ENCODE results near the gene NEFH.

The NEFH gene

GRCh38 chr22:29503811-29504372 is 23.9 kb downstream of the NEFH start:
- DNase-seq = peak in 1 of 2 experiments; percentile 29

- no peak for DNase-seq
These were observed 29.3 kb downstream of the NEFH start for GRCh38 chr22:29509298-29509697.

DNA sequence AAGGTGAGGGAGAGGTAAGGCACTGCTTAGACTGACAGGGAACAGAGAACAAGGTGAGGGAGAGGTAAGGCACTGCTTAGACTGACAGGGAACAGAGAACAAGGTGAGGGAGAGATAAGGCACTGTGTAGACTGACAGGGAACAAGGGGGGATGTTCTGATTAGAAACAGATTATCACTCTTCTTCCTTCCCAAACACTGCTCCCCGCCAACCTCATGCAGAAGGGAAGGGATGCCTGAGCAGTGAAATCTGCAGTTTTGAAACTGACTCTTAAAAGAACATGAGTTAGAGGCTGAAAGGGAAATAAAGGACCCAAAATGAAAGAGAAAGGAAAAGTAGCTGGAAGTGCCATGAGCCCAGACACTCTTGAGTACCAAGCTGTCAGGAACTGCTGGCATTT is 29.8 kb downstream of the NEFH start:
- DNase-seq = no peak

GRCh38 chr22:29510542-29510941 is 30.5 kb downstream of the NEFH start:
- no peak for DNase-seq

- no peak for DNase-seq
These were observed 31.3 kb downstream of the NEFH start for GRCh38 chr22:29511126-29511862.

GRCh38 chr22:29512031-29512430 is 32.0 kb downstream of the NEFH start:
- DNase-seq = no peak

DNA sequence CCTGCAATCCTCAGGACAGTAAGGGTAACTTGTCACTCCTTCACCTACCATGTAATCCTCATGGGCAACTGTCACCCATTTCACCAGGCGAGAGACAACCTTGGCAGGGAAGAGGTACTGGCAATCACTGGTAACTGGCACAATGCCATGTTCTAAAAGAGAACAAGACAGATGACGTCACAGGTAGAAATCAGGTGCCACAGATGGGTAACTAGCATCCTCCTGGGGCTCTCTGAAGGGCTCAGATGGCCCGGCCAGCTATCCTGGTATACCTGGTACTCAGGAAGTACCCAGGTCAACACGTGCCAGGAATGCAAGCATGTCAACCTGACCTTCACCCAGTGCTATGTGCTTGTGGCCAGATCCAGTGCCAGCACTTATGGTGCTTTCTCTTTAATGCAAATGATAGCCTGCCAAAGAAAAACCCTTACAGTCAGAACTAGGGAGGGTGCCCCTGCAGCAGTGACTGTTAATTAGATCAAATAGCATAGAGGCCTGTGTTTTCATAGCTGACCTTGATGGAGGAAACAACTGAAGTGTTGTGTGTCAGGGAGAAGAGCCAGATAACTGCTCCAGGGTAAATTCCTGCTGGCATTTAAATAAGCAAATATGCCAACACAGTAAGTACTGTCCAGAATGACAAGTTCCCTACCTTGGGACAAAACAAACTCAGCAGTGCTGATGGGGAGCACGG is 37.3 kb downstream of the NEFH start:
- no peak for DNase-seq

GRCh38 chr22:29518427-29518826 is 38.4 kb downstream of the NEFH start:
- DNase-seq = no peak

GRCh38 chr22:29519996-29520395 is 40.0 kb downstream of the NEFH start:
- DNase-seq = no peak

- no peak for DNase-seq
These were observed 40.8 kb downstream of the NEFH start for GRCh38 chr22:29520851-29521250.

- DNase-seq = no peak
These were observed 41.5 kb downstream of the NEFH start for GRCh38 chr22:29521526-29521925.

- no peak for DNase-seq
These were observed 43.7 kb downstream of the NEFH start for GRCh38 chr22:29523761-29524160.

- peak; percentile 3 to 11 for DNase-seq
These were observed 44.6 kb downstream of the NEFH start for GRCh38 chr22:29524442-29525191.

- DNase-seq = no peak
These were observed 48.1 kb downstream of the NEFH start for GRCh38 chr22:29528144-29528543.

GRCh38 chr22:29530716-29531115 is 50.7 kb downstream of the NEFH start:
- DNase-seq = no peak

DNA sequence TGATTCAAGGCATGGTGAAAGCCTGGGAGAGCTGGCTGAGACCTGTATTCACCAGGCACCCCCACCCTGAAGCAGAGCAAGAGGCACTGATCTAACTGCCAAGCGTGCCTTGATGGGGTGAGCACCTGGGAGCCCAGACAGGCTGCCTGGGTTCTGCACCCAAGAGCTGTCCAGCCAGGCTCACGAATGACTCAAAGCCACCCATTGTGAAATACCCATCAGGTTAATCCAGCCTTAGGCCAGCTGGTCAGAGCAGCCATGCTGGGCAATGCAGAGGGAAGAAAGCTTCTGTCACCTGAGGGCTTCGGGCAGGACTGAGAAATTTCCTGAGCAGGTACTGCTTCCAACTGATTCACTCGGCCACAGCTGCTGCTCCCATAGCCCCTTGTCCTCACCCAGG is 51.4 kb downstream of the NEFH start:
- no peak for DNase-seq

DNA sequence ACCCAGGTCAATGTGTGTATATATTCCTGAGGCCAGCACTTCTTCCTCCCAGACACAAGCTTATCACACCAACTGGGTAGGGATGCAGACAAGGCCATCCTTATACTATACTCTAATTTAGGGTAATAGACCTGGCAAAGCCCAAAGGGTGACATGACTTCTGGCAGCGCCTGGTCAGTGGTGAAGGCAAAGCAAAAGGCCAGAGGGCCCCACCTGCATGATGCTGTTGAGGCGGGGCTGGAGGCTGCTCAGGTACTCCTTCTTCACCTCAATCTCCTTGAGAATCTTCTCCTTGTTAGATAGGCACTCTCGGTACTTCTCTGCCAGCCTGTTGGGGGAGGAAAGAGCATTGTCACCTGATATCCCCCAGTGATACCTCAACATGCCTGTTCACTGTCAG is 56.4 kb downstream of the NEFH start:
- no peak for DNase-seq

- DNase-seq = no peak
These were observed 59.1 kb downstream of the NEFH start for GRCh38 chr22:29539105-29539504.

Measured in AML-193 (cell line).